Peyer's patch (tissue), 4 donors: ENCODE data around the gene ANKMY2.

Experiments used
- POLR2A ChIP-seq, 2 donors: fragments of 450-650 bp; IDR thresholded peaks; one replicate each; pipeline ENCODE4 v1.5.1; 2017; ENCODE audit warnings: antibody characterized with exemption in 2 of 2, mild to moderate bottlenecking in 2 of 2, moderate library complexity in 2 of 2
- TF ChIP-seq, protein P1 (sequence below), 6 experiments: fragments of 450-650 bp in 4 of 6; fragments of 200-600 bp in 2 of 6; sonication (generic) in 1 of 6; IDR thresholded peaks; one replicate each; pipeline ENCODE4 v1.5.1; 2017 to 2019; ENCODE audit warnings: antibody characterized with exemption in 6 of 6, mild to moderate bottlenecking in 3 of 6, moderate library complexity in 1 of 6

DNA sequence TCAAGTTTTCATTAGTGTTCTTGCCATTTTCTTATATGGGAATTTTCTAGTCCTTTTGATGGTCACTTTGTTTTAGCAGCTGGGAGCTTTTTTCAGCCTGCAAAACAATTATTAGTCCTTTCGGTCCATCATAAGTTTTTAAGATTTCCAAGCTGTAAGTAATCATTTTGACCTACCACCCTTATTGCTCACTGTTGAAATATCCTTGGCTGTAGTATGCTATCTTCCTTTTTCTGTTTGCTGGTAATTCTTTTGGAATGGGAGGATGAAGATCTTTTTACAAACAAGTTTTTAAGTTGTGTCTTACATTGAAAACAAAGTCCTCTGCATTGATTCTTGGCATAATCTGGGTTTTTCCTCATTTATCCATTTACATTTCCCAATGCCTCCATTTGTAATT is 24.5 kb upstream of the ANKMY2 start:
- TF ChIP-seq, protein P1, sequence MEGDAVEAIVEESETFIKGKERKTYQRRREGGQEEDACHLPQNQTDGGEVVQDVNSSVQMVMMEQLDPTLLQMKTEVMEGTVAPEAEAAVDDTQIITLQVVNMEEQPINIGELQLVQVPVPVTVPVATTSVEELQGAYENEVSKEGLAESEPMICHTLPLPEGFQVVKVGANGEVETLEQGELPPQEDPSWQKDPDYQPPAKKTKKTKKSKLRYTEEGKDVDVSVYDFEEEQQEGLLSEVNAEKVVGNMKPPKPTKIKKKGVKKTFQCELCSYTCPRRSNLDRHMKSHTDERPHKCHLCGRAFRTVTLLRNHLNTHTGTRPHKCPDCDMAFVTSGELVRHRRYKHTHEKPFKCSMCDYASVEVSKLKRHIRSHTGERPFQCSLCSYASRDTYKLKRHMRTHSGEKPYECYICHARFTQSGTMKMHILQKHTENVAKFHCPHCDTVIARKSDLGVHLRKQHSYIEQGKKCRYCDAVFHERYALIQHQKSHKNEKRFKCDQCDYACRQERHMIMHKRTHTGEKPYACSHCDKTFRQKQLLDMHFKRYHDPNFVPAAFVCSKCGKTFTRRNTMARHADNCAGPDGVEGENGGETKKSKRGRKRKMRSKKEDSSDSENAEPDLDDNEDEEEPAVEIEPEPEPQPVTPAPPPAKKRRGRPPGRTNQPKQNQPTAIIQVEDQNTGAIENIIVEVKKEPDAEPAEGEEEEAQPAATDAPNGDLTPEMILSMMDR (IDR thresholded peaks at IDR 0.05): no peak
- no peak for TF ChIP-seq POLR2A (IDR thresholded peaks at IDR 0.05)
